Lung microvascular endothelial cell (primary cell): ENCODE data around the gene C1QL4. TPM values are rescaled to one million over a fixed set of nuclear protein-coding genes. Genes with fewer than 3 reads are reported as not detected.
"Not testable (repeated sequence)": the region's sequence is repeated elsewhere in the genome, so short reads cannot be mapped to it uniquely, and the experiment has no call there.

ENCODE experiments used
- DNase-seq, 2 donors: peaks; one replicate each; pipeline versions ENCODE4 v3.0.0 to v3.0.0-alpha.2; 2010; ENCODE audit warnings: low read depth in 2 of 2
- total RNA-seq: library from RNA; depleted of rRNA; stranded (reverse); fragments of >200 nt; gene quantifications from 2 replicates; pipeline ENCODE4 v1.2.1, GENCODE V29; 2014

C1QL4 gene
- total RNA-seq, result not detected in 2 replicates

GRCh38 chr12:49336645-49337584, at the start of gene C1QL4:
C1QL4 (minus strand) TSS chr12:49337188; CDS start chr12:49336477, 711 bp downstream.
- DNase-seq, result peak; percentile 67 to 72

GRCh38 chr12:49380184-49380583, 43.2 kb upstream of the C1QL4 start:
- DNase-seq, result not testable (repeated sequence)

- DNase-seq, result no peak
Observed at GRCh38 chr12:49377386-49377785, 40.4 kb upstream of the C1QL4 start.

GRCh38 chr12:49375406-49375805, 38.4 kb upstream of the C1QL4 start:
- no peak for DNase-seq

- no peak for DNase-seq
Observed at GRCh38 chr12:49370539-49370938, 33.6 kb upstream of the C1QL4 start.

GRCh38 chr12:49369411-49370145, 32.6 kb upstream of the C1QL4 start:
- peak; percentile 60 for DNase-seq

- DNase-seq, result no peak
Observed at GRCh38 chr12:49368240-49368600, 31.2 kb upstream of the C1QL4 start.

GRCh38 chr12:49367381-49368239, 30.6 kb upstream of the C1QL4 start, which contains the start of gene SPATS2:
SPATS2 (plus strand) TSS chr12:49367462; CDS start chr12:49461013, 93,551 bp downstream.
- DNase-seq, result peak; percentile 64 to 70

- peak; percentile 95 to 98 for DNase-seq
Observed at GRCh38 chr12:49366652-49367380, 29.8 kb upstream of the C1QL4 start.

- no peak for DNase-seq
Observed at GRCh38 chr12:49366096-49366651, 29.2 kb upstream of the C1QL4 start.

GRCh38 chr12:49365542-49365941, 28.6 kb upstream of the C1QL4 start:
- peak in 1 of 2 donors; percentile 41 for DNase-seq

- peak; percentile 69 to 91 for DNase-seq
Observed at GRCh38 chr12:49364989-49365388, 28.0 kb upstream of the C1QL4 start.

GRCh38 chr12:49362077-49362476, 25.1 kb upstream of the C1QL4 start:
- no peak for DNase-seq

- no peak for DNase-seq
Observed at GRCh38 chr12:49359671-49360070, 22.7 kb upstream of the C1QL4 start.

GRCh38 chr12:49358483-49359141, 21.6 kb upstream of the C1QL4 start:
- peak; percentile 83 to 87 for DNase-seq

- peak; percentile 64 to 69 for DNase-seq
Observed at GRCh38 chr12:49357103-49357678, 20.2 kb upstream of the C1QL4 start.

- DNase-seq, result no peak
Observed at GRCh38 chr12:49355913-49356312, 18.9 kb upstream of the C1QL4 start.

GRCh38 chr12:49352351-49352750, 15.4 kb upstream of the C1QL4 start:
- DNase-seq, result no peak

GRCh38 chr12:49349266-49349665, 12.3 kb upstream of the C1QL4 start:
- no peak for DNase-seq
